ENCODE data around the gene APBA2.

Gene APBA2

GRCh38 chr15:28896951-28897350 lies 11.2 kb downstream of the APBA2 start:
- no peak for DNase-seq (ENCODE audit: low read depth in 2 of 2)

GRCh38 chr15:28897861-28898585 lies 12.2 kb downstream of the APBA2 start:
- no peak for DNase-seq (ENCODE audit: low read depth in 2 of 2)

GRCh38 chr15:28899061-28899738 lies 13.4 kb downstream of the APBA2 start:
- no peak for DNase-seq (ENCODE audit: low read depth in 2 of 2)

- no peak for DNase-seq (ENCODE audit: low read depth in 2 of 2)
Measured at GRCh38 chr15:28900041-28900891, 14.5 kb downstream of the APBA2 start.

- no peak for DNase-seq (ENCODE audit: low read depth in 2 of 2)
Measured at GRCh38 chr15:28900892-28901586, 15.3 kb downstream of the APBA2 start.

GRCh38 chr15:28901587-28901980 lies 15.8 kb downstream of the APBA2 start:
- DNase-seq (ENCODE audit: low read depth in 2 of 2): no peak

- no peak for DNase-seq (ENCODE audit: low read depth in 2 of 2)
Measured at GRCh38 chr15:28901987-28902745, 16.4 kb downstream of the APBA2 start.

- no peak for DNase-seq (ENCODE audit: low read depth in 2 of 2)
Measured at GRCh38 chr15:28902856-28903255, 17.1 kb downstream of the APBA2 start.

GRCh38 chr15:28903555-28903954 lies 17.8 kb downstream of the APBA2 start:
- no peak for DNase-seq (ENCODE audit: low read depth in 2 of 2)

GRCh38 chr15:28904003-28904402 lies 18.2 kb downstream of the APBA2 start:
- no peak for DNase-seq (ENCODE audit: low read depth in 2 of 2)

GRCh38 chr15:28904541-28905315 lies 19.0 kb downstream of the APBA2 start:
- DNase-seq (ENCODE audit: low read depth in 2 of 2): no peak

- no peak for DNase-seq (ENCODE audit: low read depth in 2 of 2)
Measured at GRCh38 chr15:28907338-28907960, 21.7 kb downstream of the APBA2 start.

GRCh38 chr15:28909958-28910500 lies 24.3 kb downstream of the APBA2 start:
- DNase-seq (ENCODE audit: low read depth in 2 of 2): no peak

- no peak for DNase-seq (ENCODE audit: low read depth in 2 of 2)
Measured at GRCh38 chr15:28911310-28911931, 25.6 kb downstream of the APBA2 start.

GRCh38 chr15:28912422-28912821 lies 26.6 kb downstream of the APBA2 start:
- no peak for DNase-seq (ENCODE audit: low read depth in 2 of 2)

- DNase-seq (ENCODE audit: low read depth in 2 of 2): no peak
Measured at GRCh38 chr15:28913171-28913765, 27.5 kb downstream of the APBA2 start.

- no peak for DNase-seq (ENCODE audit: low read depth in 2 of 2)
Measured at GRCh38 chr15:28914046-28914445, 28.3 kb downstream of the APBA2 start.

- no peak for DNase-seq (ENCODE audit: low read depth in 2 of 2)
Measured at GRCh38 chr15:28914483-28915023, 28.8 kb downstream of the APBA2 start.

Measured in activated CD8-positive, alpha-beta memory T cell treated with anti-CD3 and anti-CD28 coated beads for 4 hours (primary cell).